Breast epithelium (tissue), 4 donors: ENCODE data around the gene DPT. TPM values are rescaled to one million over a fixed set of nuclear protein-coding genes. Genes with fewer than 3 reads are reported as not detected.

Source experiments
- DNase-seq, 2 donors: peaks; one replicate each; pipeline ENCODE4 v3.0.0-alpha.2; 2019; ENCODE audit warnings: low spot score in 2 of 2
- H3K27ac ChIP-seq, 2 donors: fragments of 200-600 bp; sonication (generic) in 1 of 2; one replicate each; pipeline ENCODE4 v1.5.1; 2016 to 2019; ENCODE audit warnings: mild to moderate bottlenecking in 1 of 2
- H3K27me3 ChIP-seq, 2 donors: fragments of 200-600 bp; sonication (generic) in 1 of 2; one replicate each; pipeline versions ENCODE4 v1.5.1 to v1.6.0; 2017 to 2019; ENCODE audit warnings: control low read depth in 1 of 2, mild to moderate bottlenecking in 1 of 2
- H3K36me3 ChIP-seq: fragments of 200-600 bp; one replicate; pipeline ENCODE4 v1.5.1; 2019
- H3K4me1 ChIP-seq, 2 donors: fragments of 200-600 bp; sonication (generic); one replicate each; pipeline ENCODE4 v1.5.1; 2016 to 2019; ENCODE audit warnings: control low read depth in 1 of 2
- H3K4me3 ChIP-seq, 3 donors: fragments of 200-600 bp; sonication (generic); 1 replicate in 2 of 3; 2 replicates in 1 of 3; pipeline ENCODE4 v1.5.1; 2016 to 2019; ENCODE audit warnings: mild to moderate bottlenecking in 3 of 3, moderate library complexity in 2 of 3
- H3K9me3 ChIP-seq, 2 donors: fragments of 200-600 bp; sonication (generic) in 1 of 2; one replicate each; pipeline ENCODE4 v1.5.1; 2016 to 2019; ENCODE audit warnings: control low read depth in 1 of 2
- CTCF ChIP-seq, 3 donors: fragments of 450-650 bp; IDR thresholded peaks; one replicate each; pipeline ENCODE4 v1.5.1; 2016 to 2017; ENCODE audit warnings: antibody characterized with exemption in 3 of 3, mild to moderate bottlenecking in 3 of 3, moderate library complexity in 3 of 3
- POLR2A ChIP-seq: fragments of 450-650 bp; IDR thresholded peaks from one replicate; pipeline ENCODE4 v1.6.1; 2016; ENCODE audit warnings: antibody characterized with exemption, mild to moderate bottlenecking, moderate library complexity
- POLR2AphosphoS5 ChIP-seq, 3 donors: sonication (generic); formaldehyde crosslinking; IDR thresholded peaks; one replicate each; pipeline ENCODE4 v1.6.1; 2017; ENCODE audit warnings: antibody characterized with exemption in 3 of 3
- intact Hi-C: fragments of 100-400 bp; cut with DNase I; formaldehyde crosslinking; loops from one replicate; pipeline ENCODE4 v1.15.1; 2023; ENCODE audit warnings: low total_unique reads
- total RNA-seq, 3 donors: library from RNA; depleted of rRNA; stranded (reverse); fragments of >200 nt; gene quantifications; one replicate each; pipeline ENCODE4 v1.1.0, GENCODE V29; 2016

The DPT gene
- total RNA-seq, 3 donors from 2014 or later = 26.9 to 740 (median 62.6) TPM

- no peak overlapping the region for H3K4me3 ChIP-seq
- no peaks in the 10 kb centered on the region for H3K27me3 ChIP-seq
- no peak for DNase-seq
- TF ChIP-seq POLR2A (no peak), POLR2AphosphoS5 (IDR thresholded peaks at IDR 0.05) (no peak), CTCF (IDR thresholded peaks at IDR 0.05) (no peak)
- H3K4me1 ChIP-seq = no peaks in the 10 kb centered on the region
- no peak overlapping the region for H3K27ac ChIP-seq
- intact Hi-C loops = no loop called here
- H3K36me3 ChIP-seq = no peaks in the 10 kb centered on the region
- no peaks in the 10 kb centered on the region for H3K9me3 ChIP-seq
Measured at GRCh38 chr1:168673974-168674683, 54.9 kb downstream of the DPT start.

GRCh38 chr1:168672278-168672677 lies 56.7 kb downstream of the DPT start:
- Histone ChIP-seq H3K4me1 (no peaks in the 10 kb centered on the region), H3K27me3 (no peaks in the 10 kb centered on the region)
- intact Hi-C loops = no loop called here

GRCh38 chr1:168671782-168672181 lies 57.2 kb downstream of the DPT start:
- TF ChIP-seq POLR2AphosphoS5 (IDR thresholded peaks at IDR 0.05) (no peak), CTCF (IDR thresholded peaks at IDR 0.05) (no peak), POLR2A (no peak)
- H3K27ac ChIP-seq = no peak overlapping the region

More at GRCh38 chr1:168672278-168672677, 56.7 kb downstream of the DPT start:
- TF ChIP-seq CTCF (IDR thresholded peaks at IDR 0.05) = no peak
- no peak for DNase-seq
- Histone ChIP-seq H3K4me3 (no peak overlapping the region), H3K9me3 (no peaks in the 10 kb centered on the region), H3K27ac (no peak overlapping the region), H3K36me3 (no peaks in the 10 kb centered on the region)

GRCh38 chr1:168665975-168666374 lies 63.0 kb downstream of the DPT start:
- Histone ChIP-seq H3K4me1 (no peaks in the 10 kb centered on the region), H3K4me3 (no peak overlapping the region), H3K36me3 (no peaks in the 10 kb centered on the region), H3K27ac (no peak overlapping the region), H3K9me3 (no peaks in the 10 kb centered on the region), H3K27me3 (no peaks in the 10 kb centered on the region)
- DNase-seq = no peak
- intact Hi-C loops = no loop called here
- TF ChIP-seq CTCF (IDR thresholded peaks at IDR 0.05) (no peak), POLR2A (no peak), POLR2AphosphoS5 (IDR thresholded peaks at IDR 0.05) (no peak)

More at GRCh38 chr1:168671782-168672181, 57.2 kb downstream of the DPT start:
- H3K9me3 ChIP-seq = no peaks in the 10 kb centered on the region
- H3K4me1 ChIP-seq = no peaks in the 10 kb centered on the region
- no peaks in the 10 kb centered on the region for H3K36me3 ChIP-seq
- intact Hi-C loops = no loop called here
- H3K4me3 ChIP-seq = no peak overlapping the region
- no peaks in the 10 kb centered on the region for H3K27me3 ChIP-seq
- DNase-seq = no peak

GRCh38 chr1:168664069-168664834 lies 64.8 kb downstream of the DPT start:
- intact Hi-C loops = no loop called here
- no peak for DNase-seq

More at GRCh38 chr1:168664069-168664834, 64.8 kb downstream of the DPT start:
- Histone ChIP-seq H3K9me3 (no peaks in the 10 kb centered on the region), H3K27ac (no peak overlapping the region), H3K36me3 (no peaks in the 10 kb centered on the region), H3K4me3 (no peak overlapping the region), H3K27me3 (no peaks in the 10 kb centered on the region), H3K4me1 (no peaks in the 10 kb centered on the region)
- TF ChIP-seq POLR2AphosphoS5 (IDR thresholded peaks at IDR 0.05) (no peak), CTCF (IDR thresholded peaks at IDR 0.05) (no peak), POLR2A (no peak)
